CD4-positive, alpha-beta T cell treated with Interleukin-4 for 1 hour (primary cell): Measurements from ENCODE around the gene EPYC.
A peak's percentile ranks its signal among the peaks of the same experiment; 100 is the strongest.

Source experiments
- DNase-seq, 2 donors: peaks; one replicate each; pipeline ENCODE4 v3.0.0-alpha.2; 2020 to 2022

Gene EPYC

GRCh38 chr12:90954428-90954827, 50.3 kb downstream of the EPYC start:
- no peak for DNase-seq

GRCh38 chr12:90953956-90954421, 50.8 kb downstream of the EPYC start:
- DNase-seq = peak in 1 of 2 donors; percentile 30

- no peak for DNase-seq
These were observed 53.2 kb downstream of the EPYC start for GRCh38 chr12:90951432-90952105.

- DNase-seq = no peak
These were observed 56.9 kb downstream of the EPYC start for GRCh38 chr12:90947869-90948268.

GRCh38 chr12:90945070-90945649, 59.6 kb downstream of the EPYC start:
- DNase-seq = peak in 1 of 2 donors; percentile 21

GRCh38 chr12:90943255-90943654, 61.5 kb downstream of the EPYC start:
- no peak for DNase-seq

- DNase-seq = peak in 1 of 2 donors; percentile 21
These were observed 63.8 kb downstream of the EPYC start for GRCh38 chr12:90940872-90941499.

GRCh38 chr12:90939382-90939781, 65.4 kb downstream of the EPYC start:
- no peak for DNase-seq

GRCh38 chr12:90938451-90938850, 66.3 kb downstream of the EPYC start:
- no peak for DNase-seq

- DNase-seq = no peak
These were observed 67.1 kb downstream of the EPYC start for GRCh38 chr12:90937651-90938050.

- no peak for DNase-seq
These were observed 68.4 kb downstream of the EPYC start for GRCh38 chr12:90936230-90937005.

GRCh38 chr12:90925562-90925961, 79.2 kb downstream of the EPYC start:
- no peak for DNase-seq

GRCh38 chr12:90924406-90924805, 80.4 kb downstream of the EPYC start:
- no peak for DNase-seq

- DNase-seq = no peak
These were observed 82.6 kb downstream of the EPYC start for GRCh38 chr12:90922145-90922627.

GRCh38 chr12:90921536-90921935, 83.2 kb downstream of the EPYC start:
- DNase-seq = no peak

- no peak for DNase-seq
These were observed 84.5 kb downstream of the EPYC start for GRCh38 chr12:90920222-90920621.

- DNase-seq = no peak
These were observed 87.3 kb downstream of the EPYC start for GRCh38 chr12:90917431-90917830.

GRCh38 chr12:90916516-90916915, 88.3 kb downstream of the EPYC start:
- DNase-seq = no peak

- DNase-seq = no peak
These were observed 89.4 kb downstream of the EPYC start for GRCh38 chr12:90915353-90915752.
